Measurements from ENCODE around the gene ALPL.

The ALPL gene

DNA sequence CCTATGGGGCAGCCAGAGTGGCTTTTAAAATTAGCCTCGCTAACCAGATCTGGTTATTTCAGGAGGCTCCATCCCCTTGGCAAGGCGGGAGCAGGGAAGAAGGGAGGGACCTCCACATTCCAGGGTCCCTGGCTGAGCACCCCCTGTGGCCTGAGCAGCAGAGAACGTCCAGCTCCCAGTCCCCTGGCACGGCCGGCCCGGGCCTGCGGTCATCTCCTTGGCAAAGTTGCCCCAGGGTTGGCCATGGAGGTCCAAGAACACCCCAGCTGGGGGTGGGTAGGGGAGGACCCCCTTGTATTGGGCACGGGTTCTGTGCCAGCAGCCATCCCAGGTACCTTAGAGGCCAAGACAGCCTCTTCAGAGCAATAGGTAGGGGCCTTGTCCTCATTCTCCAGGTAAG is 84.0 kb downstream of the ALPL start:
- Histone ChIP-seq H3F3A (ENCODE audit: insufficient read depth) (no peaks in the 10 kb centered on the region), H3K79me2 (ENCODE audit: insufficient read depth, low read length) (no peaks in the 10 kb centered on the region), H3K9ac (ENCODE audit: low read length) (no peak overlapping the region), H3K4me2 (ENCODE audit: low read depth, low read length, poor library complexity, severe bottlenecking) (no peak overlapping the region), H3K4me3 (ENCODE audit: insufficient read depth, low read length, poor library complexity, severe bottlenecking) (no peak overlapping the region), H2AFZ (ENCODE audit: low read depth, low read length, severe bottlenecking) (no peak overlapping the region), H3K27me3 (ENCODE audit: low read length) (no peaks in the 10 kb centered on the region), H3K36me3 (ENCODE audit: low read length) (no peaks in the 10 kb centered on the region), H3K9me2 (replicated peaks; ENCODE audit: insufficient read depth, low read length) (no peaks in the 10 kb centered on the region), H3K9me3 (ENCODE audit: insufficient read depth, low read length) (no peaks in the 10 kb centered on the region), H3K27ac (ENCODE audit: low read depth, low read length) (no peak overlapping the region), H4K20me1 (ENCODE audit: low read depth, low read length) (no peaks in the 10 kb centered on the region)
- TF ChIP-seq EZH2phosphoT487 (conservative IDR thresholded peaks at IDR 0.05; ENCODE audit: low read length), result no peak
- TF ChIP-seq, protein P1, sequence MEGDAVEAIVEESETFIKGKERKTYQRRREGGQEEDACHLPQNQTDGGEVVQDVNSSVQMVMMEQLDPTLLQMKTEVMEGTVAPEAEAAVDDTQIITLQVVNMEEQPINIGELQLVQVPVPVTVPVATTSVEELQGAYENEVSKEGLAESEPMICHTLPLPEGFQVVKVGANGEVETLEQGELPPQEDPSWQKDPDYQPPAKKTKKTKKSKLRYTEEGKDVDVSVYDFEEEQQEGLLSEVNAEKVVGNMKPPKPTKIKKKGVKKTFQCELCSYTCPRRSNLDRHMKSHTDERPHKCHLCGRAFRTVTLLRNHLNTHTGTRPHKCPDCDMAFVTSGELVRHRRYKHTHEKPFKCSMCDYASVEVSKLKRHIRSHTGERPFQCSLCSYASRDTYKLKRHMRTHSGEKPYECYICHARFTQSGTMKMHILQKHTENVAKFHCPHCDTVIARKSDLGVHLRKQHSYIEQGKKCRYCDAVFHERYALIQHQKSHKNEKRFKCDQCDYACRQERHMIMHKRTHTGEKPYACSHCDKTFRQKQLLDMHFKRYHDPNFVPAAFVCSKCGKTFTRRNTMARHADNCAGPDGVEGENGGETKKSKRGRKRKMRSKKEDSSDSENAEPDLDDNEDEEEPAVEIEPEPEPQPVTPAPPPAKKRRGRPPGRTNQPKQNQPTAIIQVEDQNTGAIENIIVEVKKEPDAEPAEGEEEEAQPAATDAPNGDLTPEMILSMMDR (IDR thresholded peaks at IDR 0.05; ENCODE audit: insufficient read depth, low read length, poor library complexity, severe bottlenecking), result no peak

DNA sequence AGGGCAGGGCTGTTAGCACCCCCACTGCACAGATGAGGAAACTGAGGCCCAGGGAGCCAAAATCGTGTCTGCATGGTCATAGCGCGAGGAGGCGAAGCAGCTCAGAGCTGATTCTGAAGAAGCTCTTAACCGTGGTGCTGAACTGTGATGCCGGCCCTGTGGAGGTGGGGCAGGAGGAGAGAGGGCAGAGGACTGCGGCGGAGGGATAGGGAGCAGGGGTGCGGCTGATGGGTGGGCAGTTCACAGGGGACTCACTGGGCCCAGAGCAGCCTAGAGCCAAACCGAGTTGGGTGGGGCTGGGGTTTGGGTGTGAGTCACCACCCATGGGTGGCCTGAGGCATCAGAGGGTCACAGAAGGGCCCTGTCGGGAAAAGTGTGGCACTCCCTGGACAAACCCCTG is 85.3 kb downstream of the ALPL start:
- H3F3A ChIP-seq (ENCODE audit: insufficient read depth), result no peaks in the 10 kb centered on the region
- H3K27ac ChIP-seq (ENCODE audit: low read depth, low read length), result no peak overlapping the region
- TF ChIP-seq, protein P1 (IDR thresholded peaks at IDR 0.05; ENCODE audit: insufficient read depth, low read length, poor library complexity, severe bottlenecking), result no peak
- TF ChIP-seq EZH2phosphoT487 (conservative IDR thresholded peaks at IDR 0.05; ENCODE audit: low read length), result no peak
- no peak overlapping the region for H3K9ac ChIP-seq (ENCODE audit: low read length)
- H3K27me3 ChIP-seq (ENCODE audit: low read length), result no peaks in the 10 kb centered on the region
- no peak overlapping the region for H3K4me3 ChIP-seq (ENCODE audit: insufficient read depth, low read length, poor library complexity, severe bottlenecking)
- no peaks in the 10 kb centered on the region for H3K36me3 ChIP-seq (ENCODE audit: low read length)
- H3K9me3 ChIP-seq (ENCODE audit: insufficient read depth, low read length), result no peaks in the 10 kb centered on the region
- H3K4me2 ChIP-seq (ENCODE audit: low read depth, low read length, poor library complexity, severe bottlenecking), result no peak overlapping the region
- no peaks in the 10 kb centered on the region for H4K20me1 ChIP-seq (ENCODE audit: low read depth, low read length)
- no peaks in the 10 kb centered on the region for H3K79me2 ChIP-seq (ENCODE audit: insufficient read depth, low read length)
- no peak overlapping the region for H2AFZ ChIP-seq (ENCODE audit: low read depth, low read length, severe bottlenecking)
- H3K9me2 ChIP-seq (replicated peaks; ENCODE audit: insufficient read depth, low read length), result no peaks in the 10 kb centered on the region

DNA sequence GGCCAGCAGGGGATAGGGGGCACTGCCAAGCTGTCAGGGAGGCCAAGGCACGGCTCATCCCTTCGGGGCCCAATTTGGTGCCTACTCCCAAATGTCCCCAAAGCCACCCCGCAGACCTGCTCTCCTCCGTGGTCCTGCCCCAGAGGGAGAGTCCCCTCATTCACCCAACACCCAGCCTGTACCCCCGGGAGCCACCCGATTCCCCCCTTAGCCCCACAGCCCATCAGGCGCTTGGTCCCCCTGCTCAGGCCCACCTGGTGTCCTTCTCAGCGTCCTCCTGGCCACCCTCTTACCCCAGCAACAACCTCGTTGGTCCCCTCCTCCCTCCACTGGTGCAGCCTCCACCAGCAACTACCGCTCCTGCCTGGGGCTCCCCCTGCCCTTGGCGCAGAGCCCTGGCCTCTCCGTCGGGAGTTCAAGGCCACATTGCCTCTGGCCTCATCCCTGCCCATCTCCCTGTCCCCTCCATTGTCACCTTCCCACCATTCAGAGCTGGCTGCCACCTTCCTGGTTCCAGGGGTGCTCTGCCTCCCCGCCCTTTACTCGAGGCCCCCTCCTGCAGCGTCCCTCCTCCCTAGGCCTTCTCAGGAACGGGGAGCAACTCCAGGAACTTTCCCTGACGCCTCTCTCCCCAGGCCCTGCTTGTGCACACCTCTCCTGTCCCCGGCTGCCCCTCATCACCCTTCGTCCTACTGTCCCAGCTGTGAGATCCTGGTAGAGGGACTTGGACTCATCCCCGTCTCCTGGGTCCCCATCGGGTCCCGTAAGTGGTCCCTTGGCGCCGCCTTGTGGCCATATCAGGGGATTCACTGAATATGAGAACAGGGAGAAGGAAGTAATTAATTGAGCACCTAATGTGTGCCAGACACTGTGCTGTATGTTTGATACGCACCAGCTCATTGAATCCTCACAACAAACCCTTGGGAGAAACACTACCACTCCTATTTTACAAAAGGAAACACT is 86.0 kb downstream of the ALPL start:
- Histone ChIP-seq H3K9ac (ENCODE audit: low read length) (no peak overlapping the region), H3K27ac (ENCODE audit: low read depth, low read length) (no peak overlapping the region), H2AFZ (ENCODE audit: low read depth, low read length, severe bottlenecking) (no peak overlapping the region), H4K20me1 (ENCODE audit: low read depth, low read length) (no peaks in the 10 kb centered on the region), H3F3A (ENCODE audit: insufficient read depth) (no peaks in the 10 kb centered on the region), H3K79me2 (ENCODE audit: insufficient read depth, low read length) (no peaks in the 10 kb centered on the region), H3K4me2 (ENCODE audit: low read depth, low read length, poor library complexity, severe bottlenecking) (no peak overlapping the region), H3K36me3 (ENCODE audit: low read length) (no peaks in the 10 kb centered on the region), H3K4me3 (ENCODE audit: insufficient read depth, low read length, poor library complexity, severe bottlenecking) (no peak overlapping the region), H3K9me3 (ENCODE audit: insufficient read depth, low read length) (no peaks in the 10 kb centered on the region), H3K27me3 (ENCODE audit: low read length) (no peaks in the 10 kb centered on the region), H3K9me2 (replicated peaks; ENCODE audit: insufficient read depth, low read length) (no peaks in the 10 kb centered on the region)
- no peak for TF ChIP-seq EZH2phosphoT487 (conservative IDR thresholded peaks at IDR 0.05; ENCODE audit: low read length)
- TF ChIP-seq, protein P1 (IDR thresholded peaks at IDR 0.05; ENCODE audit: insufficient read depth, low read length, poor library complexity, severe bottlenecking), result peak; percentile 56
